DMS 273 (cell line): ENCODE results near the gene COL5A1.

Source experiments
- DNase-seq: peaks from one replicate; lab custom pipeline; 2025; ENCODE audit not compliant: unreplicated experiment; lab: John Stamatoyannopoulos, UW

The COL5A1 gene

DNA sequence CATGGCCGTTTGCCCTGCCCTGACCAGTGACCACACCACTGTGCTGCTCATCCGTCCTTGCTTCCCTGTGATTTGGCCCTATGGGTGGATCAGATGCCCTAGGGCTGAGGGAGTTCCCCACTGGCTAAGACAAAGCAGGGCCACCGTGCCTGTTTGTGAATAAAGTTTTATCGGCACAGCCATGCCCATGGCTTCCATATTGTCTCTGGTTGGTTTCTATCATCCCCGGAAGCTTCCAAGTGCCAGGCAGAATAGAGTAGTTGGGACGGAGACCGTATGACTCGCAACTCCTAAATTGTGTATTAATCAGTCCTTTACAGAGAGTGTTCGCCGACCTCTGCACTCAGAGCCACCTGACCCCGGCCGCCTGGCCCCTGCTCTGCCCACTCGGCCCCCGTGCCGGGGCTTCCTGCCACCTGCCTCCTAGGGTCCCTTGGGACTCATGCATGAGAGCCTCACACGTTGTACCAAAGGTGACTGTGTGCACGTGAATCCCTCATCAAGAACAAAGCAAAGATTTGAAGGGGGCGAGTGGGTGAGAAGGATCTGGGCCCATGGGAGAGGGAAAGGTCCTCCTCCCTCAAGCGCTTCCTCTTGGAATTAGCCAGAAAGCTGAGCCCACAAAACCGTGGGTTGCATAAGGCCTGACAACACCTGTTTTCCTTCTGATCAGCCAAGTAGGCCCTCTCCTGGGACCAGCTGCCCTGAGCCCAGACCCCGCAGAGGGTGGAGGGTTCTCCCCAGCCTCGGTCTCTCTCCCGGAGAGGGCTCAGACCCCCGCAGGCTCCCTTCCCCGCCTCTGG, 227.3 kb downstream of the COL5A1 start:
- DNase-seq, result peak; percentile 17

DNA sequence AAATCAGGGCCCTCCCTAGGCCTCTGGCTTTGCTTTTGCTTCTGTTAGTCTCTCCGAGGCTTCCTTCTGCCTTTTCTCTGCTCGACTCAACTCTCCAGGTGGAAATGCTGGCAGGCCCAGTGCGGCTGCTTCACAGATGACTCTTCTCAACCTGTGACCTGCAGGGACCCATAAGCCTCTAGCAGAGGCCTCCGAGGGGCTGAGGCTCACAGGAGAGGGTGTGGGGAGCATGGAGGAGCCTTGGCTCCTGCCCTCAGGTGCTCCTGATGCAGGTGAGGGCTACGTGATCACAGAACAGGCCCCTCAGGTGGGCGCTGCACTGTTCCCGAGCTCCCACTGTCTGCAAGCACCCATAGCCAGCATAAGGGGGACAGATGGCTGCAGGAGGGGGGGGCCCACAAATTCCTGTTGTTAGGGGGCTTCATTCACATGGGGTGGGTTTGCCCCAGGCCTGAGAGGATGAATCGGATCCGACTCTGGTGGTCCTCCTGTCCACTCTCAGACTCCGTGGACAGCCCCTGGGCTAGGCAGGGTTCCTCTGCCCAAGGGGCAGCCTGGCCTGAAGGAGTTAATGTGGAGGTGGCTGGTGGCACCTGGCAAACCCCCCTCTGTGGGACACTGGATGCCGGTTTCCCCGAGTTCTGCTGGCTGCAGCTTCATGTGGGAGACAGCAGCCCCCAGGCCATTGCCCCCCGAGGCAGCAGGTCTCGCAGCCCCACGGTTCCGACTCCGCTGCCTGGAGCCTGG, 228.1 kb downstream of the COL5A1 start:
- no peak for DNase-seq

DNA sequence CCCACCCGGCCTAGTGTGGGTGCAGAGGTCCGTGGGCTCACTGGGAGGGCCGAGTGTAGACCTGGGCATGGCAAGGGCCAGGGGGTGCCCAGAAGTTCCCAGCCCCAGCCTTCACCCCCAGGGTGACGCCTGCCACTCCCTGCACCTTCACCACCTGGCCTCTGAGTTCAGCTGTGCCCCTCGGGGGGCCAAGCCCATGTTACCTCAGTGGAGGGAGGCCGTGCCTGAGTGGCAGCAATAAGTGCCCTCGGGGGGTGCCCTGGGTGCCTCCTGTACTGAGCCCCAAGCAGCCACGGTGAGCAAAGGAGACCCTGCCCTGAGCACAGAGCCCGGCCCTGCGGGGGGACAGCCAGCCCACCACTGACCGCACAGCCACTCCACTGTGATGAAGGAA, 228.7 kb downstream of the COL5A1 start:
- DNase-seq, result no peak

DNA sequence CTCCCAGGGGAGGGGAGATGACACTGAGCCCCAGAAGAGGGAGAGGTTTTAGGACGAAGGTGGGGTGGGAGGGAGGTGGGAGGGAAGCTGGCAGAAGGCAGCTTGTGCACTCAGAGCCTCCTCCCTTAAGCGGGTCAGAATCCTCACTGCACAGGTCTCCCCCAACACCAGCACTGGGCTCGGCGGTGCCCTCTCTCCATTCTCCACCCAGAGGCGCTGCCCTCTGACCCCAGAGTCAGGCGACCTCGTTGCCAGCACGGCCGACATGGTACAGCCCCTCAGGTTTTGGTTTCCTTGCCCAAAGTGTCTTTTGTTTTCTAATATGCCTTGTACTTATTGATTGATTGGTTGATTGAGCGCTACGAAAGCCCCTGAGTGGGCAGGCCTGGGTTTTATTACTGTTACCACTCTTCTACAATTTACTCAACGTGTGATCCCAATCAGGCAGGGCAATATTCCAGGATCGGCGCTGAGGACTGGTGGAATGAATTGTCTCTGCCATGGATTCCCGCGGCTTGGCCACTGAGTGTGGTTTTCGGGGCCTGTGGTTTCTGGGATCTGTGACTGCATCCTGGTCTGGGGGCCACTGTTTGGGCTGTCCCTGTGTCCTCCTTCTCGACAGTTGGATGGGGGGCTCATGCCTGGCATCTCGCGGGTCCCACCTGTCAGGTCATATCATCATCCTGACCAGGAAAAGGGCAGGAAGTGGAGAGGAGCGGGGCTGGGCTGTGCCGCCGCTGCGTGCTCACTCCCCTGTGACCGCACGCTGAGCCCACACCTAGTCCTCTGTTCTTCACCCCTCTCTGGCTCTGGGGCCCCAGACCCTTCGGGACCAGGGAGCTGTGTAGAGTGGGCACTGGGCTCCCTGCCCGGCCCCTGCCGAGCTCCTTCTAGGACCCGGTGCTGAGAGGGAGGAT, 229.4 kb downstream of the COL5A1 start:
- no peak for DNase-seq

DNA sequence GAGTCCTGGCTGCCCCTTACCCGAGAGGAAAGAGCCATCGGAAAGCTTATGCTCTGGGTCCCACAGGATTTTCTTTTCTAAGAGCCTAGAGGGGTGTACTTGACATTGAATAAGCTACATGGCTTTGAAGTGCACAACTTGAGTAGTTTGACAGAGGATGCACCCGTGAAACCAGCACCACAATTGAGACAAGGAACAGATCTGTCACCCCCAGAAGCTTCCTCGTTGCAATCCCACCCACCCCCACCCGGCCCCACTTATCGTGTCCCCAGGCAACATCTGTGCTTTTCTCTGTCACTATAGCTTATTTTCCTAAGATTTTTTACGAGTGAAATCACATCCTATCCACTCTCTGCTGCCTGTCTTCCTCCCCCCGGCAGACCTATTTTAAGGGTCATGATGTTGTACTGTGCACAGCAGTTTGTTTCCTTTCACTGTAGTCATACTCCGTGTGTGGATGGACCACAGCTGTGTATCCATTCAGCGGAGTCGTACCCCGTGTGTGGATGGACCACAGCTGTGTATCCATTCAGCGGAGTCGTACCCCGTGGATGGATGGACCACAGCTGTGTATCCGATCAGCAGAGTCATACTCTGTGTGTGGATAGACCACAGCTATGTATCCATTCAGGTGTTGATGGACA, 230.2 kb downstream of the COL5A1 start:
- DNase-seq, result no peak

DNA sequence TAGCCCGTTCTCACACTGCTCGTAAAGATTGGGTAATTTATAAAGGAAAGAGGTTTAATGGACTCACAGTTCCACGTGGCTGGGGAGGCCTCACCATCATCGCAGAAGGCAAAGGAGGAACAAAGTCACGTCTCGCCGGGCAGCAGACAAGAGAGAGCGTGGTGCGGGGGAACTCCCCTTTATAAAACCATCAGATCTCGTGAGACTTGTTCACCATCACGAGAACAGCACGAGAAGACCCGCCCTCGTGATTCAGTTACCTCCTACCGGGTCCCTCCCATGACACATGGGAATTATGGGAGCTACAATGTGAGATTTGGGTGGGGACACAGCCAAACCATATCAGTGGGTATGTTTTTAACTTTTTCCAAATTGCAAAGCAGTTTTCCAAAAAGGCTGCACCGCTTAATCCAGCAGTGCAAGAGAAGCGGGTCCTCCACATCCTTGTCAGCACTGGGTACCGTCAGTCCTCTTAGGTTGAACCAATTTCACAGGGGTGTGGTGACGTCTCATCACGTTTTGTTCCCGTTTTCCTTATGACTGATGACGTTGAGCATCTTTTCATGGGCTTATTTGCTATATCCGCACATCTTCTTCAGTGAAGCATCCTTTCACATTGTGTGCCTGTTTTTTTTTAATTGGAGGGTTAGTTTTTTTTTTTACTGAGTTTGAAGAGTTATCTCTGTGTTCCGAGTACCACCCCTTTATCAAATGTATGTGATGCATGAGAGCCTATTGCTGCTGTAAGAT, 231.1 kb downstream of the COL5A1 start:
- no peak for DNase-seq

DNA sequence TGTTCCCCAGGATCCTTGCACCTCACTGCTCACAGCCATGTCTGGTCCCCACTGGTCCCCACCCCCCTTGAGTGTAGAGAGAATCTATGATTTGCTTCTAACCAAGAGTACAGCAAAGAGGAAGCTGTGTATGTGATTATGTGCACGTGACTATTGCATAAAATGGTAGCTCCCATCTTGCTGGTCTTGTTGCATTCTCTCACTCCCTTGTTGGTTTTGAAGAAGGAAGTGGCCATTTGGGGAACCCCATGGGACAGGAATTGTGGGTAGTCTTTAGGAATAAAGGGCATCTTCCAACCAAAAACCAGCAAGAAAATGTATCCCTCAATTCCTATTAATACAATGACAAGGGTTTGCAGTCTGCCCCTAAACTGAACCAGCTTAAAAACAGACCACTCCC, 233.8 kb downstream of the COL5A1 start:
- no peak for DNase-seq

DNA sequence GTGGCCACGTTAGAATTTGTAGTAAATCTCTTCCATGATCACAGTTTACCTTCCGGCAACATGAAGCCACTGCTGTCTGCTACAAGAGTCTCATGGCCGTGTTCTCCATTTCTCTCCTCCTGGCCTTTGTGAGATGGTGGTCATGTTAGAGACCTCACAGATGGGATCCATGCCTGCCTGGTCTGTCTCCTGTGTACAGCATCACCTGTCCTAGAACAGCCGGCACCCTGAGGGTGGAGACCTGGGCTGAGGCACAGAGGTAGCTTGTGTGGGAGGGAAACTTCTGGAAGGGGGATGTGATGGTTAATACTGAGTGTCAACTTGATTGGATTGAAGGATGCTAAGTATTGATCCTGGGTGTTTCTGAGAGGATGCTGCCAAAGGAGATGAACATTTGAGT, 235.9 kb downstream of the COL5A1 start:
- no peak for DNase-seq

DNA sequence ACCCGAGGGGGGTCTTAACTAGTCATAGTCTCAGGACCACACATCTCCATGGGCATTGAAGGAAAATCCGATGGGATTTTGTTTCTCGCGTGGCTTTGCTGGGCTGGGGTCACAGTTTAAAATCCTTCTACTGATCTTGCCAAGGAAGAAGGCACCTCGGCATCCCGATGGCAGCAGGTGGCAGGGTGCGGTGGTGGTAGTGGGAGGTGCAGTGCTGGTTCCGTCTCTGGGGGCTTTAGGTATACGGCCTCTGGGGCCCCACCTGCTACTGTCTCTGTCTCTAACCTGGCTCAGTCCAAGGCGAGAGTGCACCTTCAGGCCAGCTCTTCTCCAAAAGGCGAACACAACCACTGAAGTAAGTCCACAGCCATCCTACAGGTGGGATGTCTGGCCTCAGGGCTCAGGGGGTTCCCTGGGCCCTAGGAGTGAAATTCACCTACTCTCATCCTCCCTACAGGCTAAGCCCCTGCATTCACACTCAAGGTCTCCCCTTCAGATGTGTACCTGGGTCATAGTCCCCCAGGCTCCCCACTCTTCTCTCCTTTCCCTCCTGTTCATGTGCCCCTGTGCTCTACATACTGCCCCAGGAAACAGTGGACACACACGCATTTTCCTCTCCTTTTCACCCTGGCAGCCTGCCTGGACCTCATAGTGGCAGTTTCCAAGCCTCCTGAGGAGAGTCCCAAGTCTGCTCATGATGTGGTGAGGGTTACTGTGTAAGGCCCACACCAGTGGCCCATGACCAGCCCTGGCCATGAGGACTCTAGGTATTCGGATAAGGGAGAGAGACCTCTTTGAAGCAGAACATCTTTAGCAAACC, 238.3 kb downstream of the COL5A1 start:
- peak; percentile 29 for DNase-seq

DNA sequence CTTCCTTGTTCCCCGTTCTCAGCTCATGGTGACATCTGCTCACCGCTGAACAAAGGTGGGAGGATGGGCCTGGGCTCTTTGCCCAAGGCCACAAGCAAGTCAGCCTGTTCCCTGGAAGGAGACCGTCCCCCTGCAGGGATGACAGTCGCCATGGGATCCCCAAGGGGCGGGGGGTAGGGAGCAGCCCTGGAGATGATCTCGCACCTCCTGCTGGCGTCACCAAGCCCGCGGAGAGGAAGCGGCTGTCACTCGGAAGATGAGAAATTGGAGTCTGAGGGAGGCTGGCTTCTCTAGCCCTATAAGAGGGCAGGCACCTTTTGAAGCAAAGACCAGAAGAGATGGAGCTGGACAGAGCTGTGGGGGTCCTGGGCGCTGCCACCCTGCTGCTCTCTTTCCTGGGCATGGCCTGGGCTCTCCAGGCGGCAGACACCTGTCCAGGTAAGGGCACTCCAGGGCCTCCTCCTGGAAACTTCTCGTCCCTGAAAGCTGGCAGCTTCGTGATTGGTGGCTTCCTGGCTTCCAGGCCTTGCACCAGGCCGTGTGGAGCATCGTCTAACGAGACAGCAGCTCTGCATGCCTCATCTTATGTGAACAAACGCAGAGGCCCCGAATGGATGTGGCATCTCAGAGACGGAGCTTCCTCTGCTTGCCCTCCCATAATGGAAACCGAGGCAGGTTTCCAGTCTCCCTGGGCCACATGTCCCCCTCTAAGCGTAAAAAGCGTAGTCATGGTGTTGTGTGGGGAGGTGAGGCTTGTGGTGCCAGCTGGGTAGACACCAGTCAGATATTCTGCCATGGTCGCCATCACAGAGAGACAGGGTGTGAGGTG, 239.1 kb downstream of the COL5A1 start, which contains the start of gene FCN2:
FCN2 (plus strand) TSS at position 327 of the 829 bp plus-strand sequence; CDS start at position 339, 12 bp downstream.
- no peak for DNase-seq

DNA sequence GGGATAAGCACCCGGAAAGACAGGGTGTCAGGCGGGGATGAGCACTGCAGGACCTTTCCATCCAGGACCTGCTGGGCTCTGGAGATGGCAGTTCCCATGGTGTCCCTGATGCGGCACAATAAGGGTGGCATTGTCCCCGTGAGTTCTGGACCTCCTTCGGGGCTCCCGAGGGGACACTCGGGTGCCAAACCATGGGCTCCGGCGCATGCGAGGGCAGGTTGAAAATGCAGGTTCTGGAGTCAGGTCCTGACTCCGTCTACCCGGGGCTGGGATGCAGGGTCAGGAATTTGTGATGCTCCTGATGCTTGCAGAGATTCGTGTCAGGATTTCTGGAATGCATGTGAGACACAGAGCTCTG, 239.7 kb downstream of the COL5A1 start:
- no peak for DNase-seq

DNA sequence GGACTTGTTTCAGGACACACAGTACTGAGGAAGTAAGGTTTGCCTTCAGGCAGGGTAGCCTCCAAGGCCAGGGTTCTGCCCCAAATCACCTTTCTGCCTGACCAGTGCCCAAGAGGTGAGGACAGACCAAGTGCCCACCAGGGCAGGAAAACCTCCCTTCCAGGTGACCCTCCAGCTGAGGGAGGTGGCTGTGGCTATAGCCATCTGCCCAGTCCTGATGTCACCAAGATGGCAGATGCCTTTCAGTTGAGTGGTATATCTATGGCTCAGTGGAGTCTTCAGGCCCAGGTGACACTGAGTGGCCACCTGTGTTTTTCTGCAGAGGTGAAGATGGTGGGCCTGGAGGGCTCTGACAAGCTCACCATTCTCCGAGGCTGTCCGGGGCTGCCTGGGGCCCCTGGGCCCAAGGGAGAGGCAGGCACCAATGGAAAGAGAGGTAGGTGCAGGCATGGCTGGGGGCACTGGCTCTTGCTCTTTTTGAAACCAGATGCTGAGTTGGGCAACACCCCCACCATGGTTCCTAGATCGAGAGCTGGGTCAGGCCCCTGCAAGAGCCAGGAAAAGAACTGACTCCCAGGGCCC, 240.7 kb downstream of the COL5A1 start:
- no peak for DNase-seq

DNA sequence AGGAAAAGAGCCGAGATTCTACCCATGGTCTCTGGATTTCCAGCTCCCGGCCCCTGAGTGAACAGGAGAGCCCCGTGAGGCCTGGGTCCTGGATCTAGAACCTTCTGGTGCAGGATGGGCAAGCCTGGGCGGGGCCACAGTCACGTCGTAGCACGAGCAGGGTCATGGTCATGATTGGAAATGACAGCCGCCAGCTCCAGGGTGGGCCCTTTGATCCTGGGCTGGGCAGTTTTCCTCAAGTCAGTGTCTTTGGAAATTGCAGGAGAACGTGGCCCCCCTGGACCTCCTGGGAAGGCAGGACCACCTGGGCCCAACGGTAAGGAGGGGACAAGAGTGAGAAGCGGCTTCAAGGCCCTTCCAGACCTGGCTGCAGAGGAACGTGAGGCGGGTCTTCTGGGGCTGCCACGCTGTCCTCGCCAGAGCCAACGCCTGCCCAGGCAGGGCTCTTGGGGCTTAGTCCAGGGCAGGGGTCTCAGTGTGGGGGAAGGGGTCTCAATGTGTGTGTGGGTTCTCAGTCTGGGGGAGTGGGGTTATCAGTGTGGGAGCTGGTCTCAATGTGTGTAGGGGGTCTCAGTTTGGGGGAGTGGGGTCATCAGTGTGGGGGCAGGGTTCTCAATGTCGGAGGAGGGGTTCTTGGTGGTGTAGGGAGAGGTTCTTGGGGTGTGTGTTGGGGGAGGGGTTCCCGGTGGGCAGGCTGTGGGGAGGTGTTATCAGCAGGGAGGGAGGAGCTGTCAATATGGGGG, 241.6 kb downstream of the COL5A1 start:
- no peak for DNase-seq

DNA sequence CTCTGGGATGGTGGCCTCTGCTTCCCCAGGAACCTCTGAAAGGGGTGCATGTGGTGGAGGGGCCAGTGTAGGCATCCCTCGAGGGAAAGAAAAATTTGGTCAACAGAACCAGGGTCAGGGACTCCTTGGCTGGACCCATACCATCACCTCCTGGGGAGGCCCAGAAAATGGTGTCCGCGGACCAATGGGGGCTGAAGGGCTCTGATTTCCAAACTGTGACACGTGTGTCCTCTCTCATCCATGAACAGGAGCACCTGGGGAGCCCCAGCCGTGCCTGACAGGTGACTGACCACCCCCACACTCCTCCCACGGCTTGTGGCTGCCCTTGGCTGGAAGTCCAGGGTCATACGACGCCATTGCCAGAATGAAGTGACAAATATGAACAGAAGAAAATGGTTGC, 242.9 kb downstream of the COL5A1 start:
- no peak for DNase-seq

DNA sequence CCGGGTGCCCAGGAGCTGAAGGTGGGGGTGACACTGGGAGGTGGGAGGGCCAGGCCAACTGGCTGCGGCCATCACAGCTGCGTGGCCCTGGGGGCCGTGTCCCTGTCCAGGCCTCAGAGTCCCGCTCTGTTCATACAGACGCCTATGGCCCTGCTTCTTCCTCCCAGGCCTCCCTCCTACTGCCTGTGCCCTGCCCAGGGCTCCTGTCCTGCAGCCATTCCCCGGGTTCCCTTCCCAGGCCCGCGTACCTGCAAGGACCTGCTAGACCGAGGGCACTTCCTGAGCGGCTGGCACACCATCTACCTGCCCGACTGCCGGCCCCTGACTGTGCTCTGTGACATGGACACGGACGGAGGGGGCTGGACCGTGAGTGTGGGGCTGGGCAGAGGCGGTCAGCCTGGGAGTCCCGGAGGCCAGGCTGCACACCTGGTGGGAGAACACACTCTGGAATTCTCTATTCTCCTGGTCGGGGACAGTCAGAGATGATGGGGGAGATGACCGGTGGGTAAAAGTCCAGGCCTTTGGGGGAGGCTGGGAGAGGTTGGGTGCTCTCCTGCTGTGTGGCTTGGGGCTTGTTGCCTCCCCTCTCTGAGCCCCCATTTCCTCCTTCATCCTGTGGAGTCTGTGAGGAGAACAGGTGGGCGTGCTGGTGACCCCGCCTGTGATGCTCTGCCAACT, 243.5 kb downstream of the COL5A1 start:
- DNase-seq, result no peak

DNA sequence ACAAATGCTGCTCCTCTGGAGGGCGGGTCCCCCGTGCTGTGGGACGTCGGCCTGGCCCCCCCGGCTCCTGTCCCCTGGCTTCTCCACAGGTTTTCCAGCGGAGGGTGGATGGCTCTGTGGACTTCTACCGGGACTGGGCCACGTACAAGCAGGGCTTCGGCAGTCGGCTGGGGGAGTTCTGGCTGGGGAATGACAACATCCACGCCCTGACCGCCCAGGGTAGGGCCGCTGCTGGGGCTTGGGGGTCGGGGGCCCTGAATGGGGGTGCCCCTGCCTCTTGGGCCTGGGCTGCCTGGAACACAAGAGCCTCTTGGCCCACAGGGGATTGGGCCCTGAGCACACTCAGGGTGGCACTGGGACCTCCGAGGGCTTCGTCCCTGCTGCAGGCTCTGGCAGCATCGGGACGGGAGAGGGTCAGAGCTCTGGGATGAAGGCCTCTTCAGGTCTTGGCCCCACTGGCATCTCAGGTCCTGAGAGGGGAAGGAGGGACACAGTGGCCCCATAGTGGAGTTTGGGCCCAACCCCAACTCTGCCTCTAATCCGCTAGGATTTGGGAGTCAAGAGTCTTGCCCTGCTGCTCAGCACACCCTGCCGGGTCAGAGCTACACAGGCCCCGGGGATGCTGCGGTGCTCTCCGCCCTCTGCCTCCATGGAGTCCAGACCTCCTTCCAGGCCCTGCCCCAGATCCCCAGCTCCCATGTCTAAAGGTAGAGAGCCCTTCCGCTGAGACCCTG, 244.2 kb downstream of the COL5A1 start:
- DNase-seq, result no peak
